RWPE1 (cell line): ENCODE measurements around the gene CCN5.

Experiments
- CTCF ChIA-PET: fragments of 350-600 bp; sonication (Branson Sonifier 250); formaldehyde crosslinking; extraction: SDS; loops from one replicate; lab custom pipeline; 2021; lab: Yijun Ruan, JAX
- POLR2A ChIA-PET: fragments of 400-600 bp; formaldehyde crosslinking; extraction: SDS; loops from one replicate; lab custom pipeline; 2020; ENCODE audit warnings: antibody characterized with exemption; ENCODE audit not compliant: low non-redundant PET; lab: Yijun Ruan, JAX
- DNase-seq: peaks from one replicate; pipeline ENCODE4 v3.0.0; 2012; ENCODE audit warnings: low spot score
- H3K27ac ChIP-seq: fragments of 450-650 bp; 2 replicates; pipeline ENCODE4 v1.5.1; 2017
- TF ChIP-seq, protein P1 (sequence below): fragments of 450-650 bp; conservative IDR thresholded peaks from 2 replicates; pipeline ENCODE4 v1.5.1; 2017; ENCODE audit warnings: low read depth, mild to moderate bottlenecking

Gene CCN5

DNA sequence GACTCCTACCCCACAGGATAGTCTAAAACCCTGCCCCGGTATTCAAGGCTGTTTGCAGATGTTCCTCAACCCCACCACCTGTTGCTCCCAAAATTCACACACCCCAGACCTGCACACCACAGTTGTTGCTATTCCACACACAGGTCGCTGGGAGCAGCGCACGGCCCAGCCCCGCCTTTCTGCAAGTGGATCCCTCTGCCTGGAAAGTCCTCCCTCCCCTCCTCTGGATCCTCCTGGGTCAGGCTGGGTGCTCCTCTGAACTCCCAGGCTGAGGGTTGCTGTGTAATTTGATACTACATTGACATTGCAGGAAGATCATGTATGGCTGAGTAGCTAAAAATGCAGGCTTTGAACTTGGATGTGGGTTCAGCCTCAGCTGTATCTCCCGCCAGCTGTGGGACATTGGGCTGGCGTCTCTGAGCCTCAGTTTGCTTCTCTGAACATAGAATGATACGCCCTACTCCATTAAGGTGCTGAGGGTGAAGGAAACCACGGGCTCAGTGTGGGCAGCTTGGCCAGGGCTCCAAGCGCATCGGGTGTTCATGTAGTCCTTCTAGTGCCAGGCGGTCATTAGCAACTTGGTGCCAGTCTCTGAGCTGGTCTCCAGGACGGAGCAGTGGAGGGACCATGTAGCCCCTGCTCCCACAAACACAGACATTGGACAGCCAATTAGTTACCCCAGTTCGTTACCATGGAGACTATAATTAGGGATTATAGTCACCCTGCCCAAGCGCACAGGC is 13.9 kb upstream of the CCN5 start:
- POLR2A ChIA-PET: no interaction called here
- DNase-seq: no peak

DNA sequence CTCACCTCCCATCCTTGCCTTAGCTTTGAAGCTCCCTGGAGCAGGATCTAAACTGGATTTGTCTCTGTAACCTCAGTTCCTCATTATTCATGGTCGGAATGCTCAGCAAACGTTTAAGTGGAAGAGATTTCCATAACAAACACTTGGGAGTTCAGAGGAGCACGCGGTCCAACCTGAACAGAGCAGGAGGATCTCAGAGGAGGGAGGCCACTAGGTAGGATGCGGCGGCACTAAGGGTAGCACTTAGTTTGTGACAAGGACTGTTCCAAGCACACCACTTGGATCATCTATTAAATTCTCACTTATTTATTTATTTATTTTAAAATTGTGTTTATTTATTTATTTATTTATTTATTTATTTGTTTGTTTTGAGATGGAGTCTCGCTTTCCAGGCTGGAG is 13.3 kb upstream of the CCN5 start:
- POLR2A ChIA-PET: no interaction called here

More for the DNA sequence above, 13.9 kb upstream of the CCN5 start:
- H3K27ac ChIP-seq: no peak overlapping the region
- CTCF ChIA-PET: interaction anchor here (1.1 to 1.5 kb wide), 2 partner anchors 16 to 32 kb away, joined by 3 read pairs; no protein-coding TSS in a partner anchor
- TF ChIP-seq, protein P1, sequence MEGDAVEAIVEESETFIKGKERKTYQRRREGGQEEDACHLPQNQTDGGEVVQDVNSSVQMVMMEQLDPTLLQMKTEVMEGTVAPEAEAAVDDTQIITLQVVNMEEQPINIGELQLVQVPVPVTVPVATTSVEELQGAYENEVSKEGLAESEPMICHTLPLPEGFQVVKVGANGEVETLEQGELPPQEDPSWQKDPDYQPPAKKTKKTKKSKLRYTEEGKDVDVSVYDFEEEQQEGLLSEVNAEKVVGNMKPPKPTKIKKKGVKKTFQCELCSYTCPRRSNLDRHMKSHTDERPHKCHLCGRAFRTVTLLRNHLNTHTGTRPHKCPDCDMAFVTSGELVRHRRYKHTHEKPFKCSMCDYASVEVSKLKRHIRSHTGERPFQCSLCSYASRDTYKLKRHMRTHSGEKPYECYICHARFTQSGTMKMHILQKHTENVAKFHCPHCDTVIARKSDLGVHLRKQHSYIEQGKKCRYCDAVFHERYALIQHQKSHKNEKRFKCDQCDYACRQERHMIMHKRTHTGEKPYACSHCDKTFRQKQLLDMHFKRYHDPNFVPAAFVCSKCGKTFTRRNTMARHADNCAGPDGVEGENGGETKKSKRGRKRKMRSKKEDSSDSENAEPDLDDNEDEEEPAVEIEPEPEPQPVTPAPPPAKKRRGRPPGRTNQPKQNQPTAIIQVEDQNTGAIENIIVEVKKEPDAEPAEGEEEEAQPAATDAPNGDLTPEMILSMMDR: no peak

DNA sequence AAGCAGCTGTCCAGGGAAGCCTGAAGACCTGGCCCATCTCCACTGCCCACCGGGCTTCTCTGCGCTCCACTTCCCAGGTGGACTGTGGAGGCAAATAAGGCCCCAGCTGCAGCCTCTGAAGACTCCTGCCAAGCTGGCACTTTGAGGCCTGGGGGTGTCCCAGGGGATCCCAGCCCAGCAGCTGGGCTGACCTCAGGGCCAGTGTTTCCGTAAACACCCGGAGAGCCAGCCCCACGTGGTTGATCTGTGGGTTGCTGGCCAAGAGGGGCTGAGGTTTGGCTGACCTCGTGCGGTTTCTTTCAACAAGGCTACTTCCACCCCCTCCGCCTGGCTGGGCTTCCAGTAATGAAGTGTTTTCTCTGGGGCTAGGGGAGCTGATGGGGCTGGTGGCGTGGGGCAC is 12.4 kb upstream of the CCN5 start:
- ChIA-PET CTCF (interaction anchor here (0.6 to 1.4 kb wide), 4 partner anchors 10 to 55 kb away, joined by 3 to 6 read pairs (median 4); no protein-coding TSS in a partner anchor), POLR2A (interaction anchor here (1.1 kb wide), 1 partner anchor 10 kb away, joined by 4 read pairs; no protein-coding TSS in a partner anchor)
- DNase-seq: no peak
- TF ChIP-seq, protein P1: no peak
- no peak overlapping the region for H3K27ac ChIP-seq

More for the DNA sequence above, 13.3 kb upstream of the CCN5 start:
- TF ChIP-seq, protein P1: no peak
- no peak for DNase-seq
- CTCF ChIA-PET: interaction anchor here (1.1 to 1.5 kb wide), 3 partner anchors 11 to 31 kb away, joined by 3 to 5 read pairs (median 3); no protein-coding TSS in a partner anchor
- H3K27ac ChIP-seq: no peak overlapping the region

DNA sequence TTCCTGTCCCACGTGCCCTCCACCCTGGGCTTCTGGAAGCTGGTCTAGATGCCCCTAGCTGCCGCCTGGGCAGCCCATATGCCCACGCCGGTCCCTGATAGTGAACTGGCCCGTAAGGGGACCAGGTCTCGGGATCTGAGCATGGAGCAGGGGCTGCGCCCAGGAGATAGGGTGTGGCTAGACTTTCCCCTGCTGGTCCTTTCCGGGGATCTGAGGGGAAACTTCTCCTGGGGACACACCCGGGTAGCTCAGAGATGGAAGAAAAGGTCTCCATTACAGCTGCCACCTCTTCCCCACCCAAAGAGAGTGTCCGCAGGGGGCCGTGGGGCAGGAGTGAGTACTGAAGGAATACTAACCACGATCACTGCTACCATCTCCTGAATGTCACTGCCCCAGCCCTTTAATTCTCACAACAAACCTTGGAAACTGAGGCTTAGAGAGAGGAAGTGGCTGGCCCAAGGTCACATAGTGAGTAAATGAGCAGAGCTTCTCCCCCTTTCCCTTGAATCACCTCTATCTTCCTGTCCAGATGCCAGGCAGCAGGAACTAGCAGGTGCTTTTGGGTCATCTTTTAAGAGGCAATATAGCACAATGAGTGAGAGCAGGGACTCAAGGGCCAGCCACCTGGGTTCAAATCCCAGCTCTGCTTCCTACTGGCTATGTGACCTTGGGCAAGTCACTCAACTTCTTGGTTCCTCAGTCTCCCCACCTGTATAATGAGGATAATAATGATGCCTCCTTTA is 11.8 kb upstream of the CCN5 start:
- TF ChIP-seq, protein P1: no peak
- CTCF ChIA-PET: interaction anchor here (0.6 to 1.5 kb wide), 4 partner anchors 9 to 52 kb away, joined by 3 to 6 read pairs (median 4); no protein-coding TSS in a partner anchor
- H3K27ac ChIP-seq: no peak overlapping the region
- no peak for DNase-seq
- POLR2A ChIA-PET: interaction anchor here (1.1 kb wide), 1 partner anchor 10 kb away, joined by 4 read pairs; no protein-coding TSS in a partner anchor

DNA sequence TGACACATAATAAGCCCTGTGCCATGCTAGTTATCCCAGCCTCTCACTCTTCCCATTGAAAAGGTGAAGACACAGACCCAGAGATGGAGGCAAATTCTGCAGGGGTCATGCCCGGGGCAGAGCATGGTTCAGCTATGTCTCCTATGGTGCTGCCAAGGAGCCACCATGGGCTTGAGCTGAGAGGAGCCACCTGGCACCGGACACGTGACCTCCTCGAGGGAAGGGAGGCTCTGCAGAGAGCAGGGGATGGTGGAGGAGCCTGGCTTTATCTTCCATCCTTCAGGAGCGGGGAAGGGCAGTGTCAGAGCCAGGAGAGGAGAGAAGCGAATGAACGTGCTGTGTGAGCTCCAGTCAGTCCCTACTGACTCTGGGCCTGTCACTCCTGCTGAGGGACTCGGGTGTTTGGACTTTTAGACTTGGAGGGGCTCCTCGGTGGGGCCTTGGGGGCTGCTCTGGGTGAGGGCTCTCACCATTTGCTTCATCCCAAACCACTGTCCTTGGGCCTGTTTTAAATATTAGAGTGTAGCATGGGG is 11.1 kb upstream of the CCN5 start:
- DNase-seq: no peak
- no peak overlapping the region for H3K27ac ChIP-seq
- CTCF ChIA-PET: interaction anchor here (0.8 to 1.5 kb wide), 3 partner anchors 14 to 393 kb away, joined by 3 to 6 read pairs (median 3); partner anchors contain the start of gene FITM2
- POLR2A ChIA-PET: interaction anchor here (1.1 kb wide), 1 partner anchor 11 kb away, joined by 4 read pairs; no protein-coding TSS in a partner anchor
- TF ChIP-seq, protein P1: no peak

DNA sequence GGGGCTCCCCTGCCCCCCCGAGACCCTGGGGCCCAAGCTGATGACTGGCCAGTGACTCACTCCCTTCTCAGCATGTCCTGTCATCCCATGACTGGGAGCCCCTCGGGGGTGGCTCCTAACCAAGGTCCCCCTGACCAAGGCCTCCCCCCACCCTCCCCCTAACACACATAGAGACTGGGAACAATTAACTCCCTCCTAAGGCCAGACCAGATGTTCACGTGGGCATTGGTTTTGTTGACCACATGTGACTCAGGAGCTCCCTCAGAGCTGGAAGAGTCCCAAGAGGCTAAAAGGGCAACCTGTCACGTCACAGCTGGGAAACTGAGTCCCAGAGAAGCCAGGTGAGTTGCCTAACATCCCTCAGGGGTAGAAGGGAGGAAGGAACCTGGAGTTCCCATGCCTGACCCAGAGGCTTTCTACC is 10.6 kb upstream of the CCN5 start:
- DNase-seq: peak; percentile 51
- H3K27ac ChIP-seq: no peak overlapping the region
- POLR2A ChIA-PET: interaction anchor here (0.6 kb wide), 1 partner anchor 126 kb away, joined by 3 read pairs; no protein-coding TSS in a partner anchor
- TF ChIP-seq, protein P1: no peak
- CTCF ChIA-PET: interaction anchor here (0.7 to 1.5 kb wide), 3 partner anchors 11 to 394 kb away, joined by 3 to 4 read pairs (median 3); partner anchors contain the start of gene FITM2
